Endothelial cell of umbilical vein (primary cell): ENCODE data around the gene KIFC1. TPM values are rescaled to one million over a fixed set of nuclear protein-coding genes. Genes with fewer than 3 reads are reported as not detected.
A peak's percentile ranks its signal among the peaks of the same experiment; 100 is the strongest.

ENCODE experiments used
- BruUV-seq: library from RNA; stranded (reverse); fragments of 400-500 nt; replicated peaks from 2 replicates; lab custom pipeline; 2021; lab: Mats Ljungman, UMichigan
- CTCF ChIA-PET: fragments of 300-600, 350-600 bp; sonication (Branson Sonifier 250); formaldehyde crosslinking; loops from one replicate; lab custom pipeline; 2021; ENCODE audit warnings: antibody characterized with exemption, inconsistent platforms; lab: Charles Lee
- POLR2A ChIA-PET: fragments of 300-600, 350-600 bp; sonication (Branson Sonifier 250); formaldehyde crosslinking; loops from one replicate; lab custom pipeline; 2021; ENCODE audit warnings: antibody characterized with exemption, inconsistent platforms; lab: Charles Lee
- DNase-seq: peaks from one replicate; pipeline ENCODE4 v3.0.0-alpha.2; 2011; ENCODE audit warnings: low read depth, low spot score
- FAIRE-seq: peaks from 2 replicates; lab custom pipeline; 2011; peaks lifted over from hg19 to GRCh38; lab: Jason Lieb, UNC
- H2AFZ ChIP-seq: 2 replicates; pipeline ENCODE4 v1.6.0; 2012; ENCODE audit warnings: low read depth, low read length, control low read depth, inconsistent platforms
- H3K27ac ChIP-seq: 2 replicates; pipeline ENCODE4 v1.5.1; 2011; ENCODE audit warnings: low read depth, mild to moderate bottlenecking, control low read depth, low read length, moderate library complexity; ENCODE audit not compliant: insufficient read depth
- H3K27me3 ChIP-seq, 2 experiments: 2 replicates each; pipeline versions ENCODE4 v1.6.0 to v1.6.1; 2011; ENCODE audit warnings: low read length in 2 of 2, mixed read lengths in 1 of 2; ENCODE audit not compliant: control insufficient read depth in 2 of 2, insufficient read depth in 2 of 2
- H3K36me3 ChIP-seq, 2 experiments: 2 replicates in 1 of 2; 3 replicates in 1 of 2; pipeline ENCODE4 v1.5.1; 2011; ENCODE audit warnings: low read length in 2 of 2, mild to moderate bottlenecking in 1 of 2, moderate library complexity in 1 of 2; ENCODE audit not compliant: control insufficient read depth in 2 of 2, insufficient read depth in 2 of 2; ENCODE audit errors: extremely low read depth in 1 of 2
- H3K4me1 ChIP-seq: 3 replicates; pipeline ENCODE4 v1.5.1; 2011; ENCODE audit warnings: mild to moderate bottlenecking, low read length; ENCODE audit not compliant: control insufficient read depth, insufficient read depth; ENCODE audit errors: extremely low read depth
- H3K4me2 ChIP-seq: 2 replicates; pipeline ENCODE4 v1.6.1; 2011; ENCODE audit warnings: low read length, control low read depth, mixed read lengths; ENCODE audit not compliant: insufficient read depth
- H3K4me3 ChIP-seq, 3 experiments: fragments of 200-600 bp in 1 of 3; sonication (generic), shearing (Covaris generic) in 1 of 3; replicated peaks in 1 of 3; 2 replicates each; pipeline ENCODE4 v1.5.1; 2011 to 2016; ENCODE audit warnings: control low read depth in 3 of 3, low read length in 3 of 3, mild to moderate bottlenecking in 2 of 3, inconsistent platforms in 1 of 3, low read depth in 1 of 3, moderate library complexity in 1 of 3; ENCODE audit not compliant: insufficient read depth in 1 of 3
- H3K79me2 ChIP-seq: 2 replicates; pipeline ENCODE4 v1.6.0; 2012; ENCODE audit warnings: low read length, inconsistent platforms; ENCODE audit not compliant: control insufficient read depth, insufficient read depth
- H3K9ac ChIP-seq: replicated peaks from 2 replicates; pipeline ENCODE3; 2011; ENCODE audit warnings: low read length, control low read depth; ENCODE audit not compliant: insufficient read depth; ENCODE audit errors: extremely low read depth
- H3K9me1 ChIP-seq: replicated peaks from 3 replicates; pipeline ENCODE4 v1.6.0; 2011; ENCODE audit warnings: mild to moderate bottlenecking, low read length; ENCODE audit not compliant: control insufficient read depth, insufficient read depth; ENCODE audit errors: extremely low read depth
- H3K9me3 ChIP-seq: replicated peaks from 2 replicates; pipeline ENCODE4 v1.5.1; 2012; ENCODE audit warnings: low read length, inconsistent platforms; ENCODE audit not compliant: control insufficient read depth, insufficient read depth
- H4K20me1 ChIP-seq: replicated peaks from 2 replicates; pipeline ENCODE3; 2011; ENCODE audit warnings: mild to moderate bottlenecking, low read length; ENCODE audit not compliant: control insufficient read depth, insufficient read depth; ENCODE audit errors: extremely low read depth
- EZH2 ChIP-seq: IDR thresholded peaks from 2 replicates; pipeline ENCODE4 v1.6.1; 2012; ENCODE audit warnings: borderline replicate concordance, low read depth, mild to moderate bottlenecking, moderate library complexity, low read length, inconsistent platforms; ENCODE audit not compliant: severe bottlenecking
- GATA2 ChIP-seq: IDR thresholded peaks from 2 replicates; pipeline ENCODE4 v1.7.0; 2011; ENCODE audit warnings: low read depth, mild to moderate bottlenecking, moderate library complexity, mixed read lengths, low read length; ENCODE audit not compliant: insufficient read length, insufficient read depth
- JUN ChIP-seq: IDR thresholded peaks from 2 replicates; pipeline ENCODE4 v1.6.1; 2011; ENCODE audit warnings: borderline replicate concordance, low read depth; ENCODE audit not compliant: insufficient read length, insufficient read depth
- MAX ChIP-seq: IDR thresholded peaks from 2 replicates; pipeline ENCODE4 v1.6.1; 2011; ENCODE audit not compliant: insufficient read depth, insufficient read length
- MYC ChIP-seq: IDR thresholded peaks from one replicate; pipeline ENCODE4 v1.6.1; 2011; ENCODE audit warnings: mild to moderate bottlenecking, low read depth, low read length
- POLR2A ChIP-seq: IDR thresholded peaks from 2 replicates; pipeline ENCODE4 v1.6.1; 2012; ENCODE audit warnings: low read depth, mild to moderate bottlenecking, control low read depth, low read length
- POLR2AphosphoS5 ChIP-seq: IDR thresholded peaks from 2 replicates; pipeline ENCODE4 v1.6.1; 2012; ENCODE audit warnings: low read depth, mild to moderate bottlenecking, control low read depth, low read length, moderate library complexity; ENCODE audit not compliant: insufficient read depth
- dilution Hi-C: fragments of 300-500 bp; cut with MboI; formaldehyde crosslinking; loops from one replicate; pipeline ENCODE4 v1.15.0; 2019; ENCODE audit warnings: low sequenced_read_pairs; ENCODE audit not compliant: extremely low pct_ligation_motif_present
- intact Hi-C: fragments of 100-400 bp; cut with micrococcal nuclease; formaldehyde crosslinking; loops from one replicate; pipeline ENCODE4 v1.10.0; 2022
- polyA plus RNA-seq, 4 experiments: library from polyadenylated mRNA; depleted of rRNA in 3 of 4; stranded (reverse) in 3 of 4; unstranded in 1 of 4; fragments of >200 nt; gene quantifications; 2 replicates each; pipeline versions ENCODE4 v1.2.1 to v1.2.3, GENCODE V29; 2011 to 2012; ENCODE audit warnings: missing spikeins in 1 of 4
- total RNA-seq: library from RNA; stranded (reverse); gene quantifications from 2 replicates; pipeline ENCODE4 v1.2.3, GENCODE V29; 2021
- TF ChIP-seq, protein P1 (sequence below), 2 donors: IDR thresholded peaks; 1 replicate in 1 of 2; 2 replicates in 1 of 2; pipeline ENCODE4 v1.5.1; 2011; ENCODE audit warnings: low read length in 2 of 2, mild to moderate bottlenecking in 2 of 2, moderate library complexity in 2 of 2, control low read depth in 1 of 2, inconsistent platforms in 1 of 2, low read depth in 1 of 2; ENCODE audit not compliant: insufficient read depth in 1 of 2; ENCODE audit errors: extremely low read depth in 1 of 2

The KIFC1 gene
- total and polyA plus RNA-seq, 2 donors (not counting 3 experiments of a cell fraction or from before 2014, with no cell fraction given) = 39.3 to 63.4 TPM

GRCh38 chr6:33410711-33411631 is 19.3 kb downstream of the KIFC1 start, which contains the start of gene PHF1:
Gene PHF1 (plus strand): TSS chr6:33411014. CDS start chr6:33412264, 1,250 bp downstream.
- no TSS peak for BruUV-seq
- Histone ChIP-seq H3K4me3 (peak within 1 kb of the TSS; percentile 73 to 85 (median 78)), H3K9me3 (no peaks in the 10 kb centered on the region), H3K4me1 (peaks cover 10% of the 10 kb centered on the region), H3K27me3 (no peaks in the 10 kb centered on the region), H3K9me1 (no peaks in the 10 kb centered on the region), H3K4me2 (peak within 1 kb of the TSS; percentile 86), H3K79me2 (peaks cover 2% of the 10 kb centered on the region), H3K36me3 (peaks cover 4 to 25% of the 10 kb centered on the region in 2 experiments), H3K27ac (peak within 1 kb of the TSS; percentile 73), H2AFZ (peak within 1 kb of the TSS; percentile 96), H4K20me1 (no peaks in the 10 kb centered on the region), H3K9ac (peak within 1 kb of the TSS; percentile 77)
- CTCF ChIA-PET = interaction anchor here (0.6 to 1.9 kb wide), 3 partner anchors 14 to 213 kb away, joined by 3 to 6 read pairs (median 4); no protein-coding TSS in a partner anchor
- intact Hi-C loops = loop anchor here (1.0 to 10.0 kb wide), 6 partner anchors 7 to 436 kb away; partner anchors contain the start of genes CUTA, KIFC1, RXRB and SLC39A7
- FAIRE-seq (no peak), DNase-seq (peak; percentile 46)
- dilution Hi-C loops = no loop called here
- no peak for TF ChIP-seq EZH2
- no peak for TF ChIP-seq POLR2AphosphoS5
- TF ChIP-seq GATA2 = no peak
- TF ChIP-seq JUN = no peak
- TF ChIP-seq, protein P1, sequence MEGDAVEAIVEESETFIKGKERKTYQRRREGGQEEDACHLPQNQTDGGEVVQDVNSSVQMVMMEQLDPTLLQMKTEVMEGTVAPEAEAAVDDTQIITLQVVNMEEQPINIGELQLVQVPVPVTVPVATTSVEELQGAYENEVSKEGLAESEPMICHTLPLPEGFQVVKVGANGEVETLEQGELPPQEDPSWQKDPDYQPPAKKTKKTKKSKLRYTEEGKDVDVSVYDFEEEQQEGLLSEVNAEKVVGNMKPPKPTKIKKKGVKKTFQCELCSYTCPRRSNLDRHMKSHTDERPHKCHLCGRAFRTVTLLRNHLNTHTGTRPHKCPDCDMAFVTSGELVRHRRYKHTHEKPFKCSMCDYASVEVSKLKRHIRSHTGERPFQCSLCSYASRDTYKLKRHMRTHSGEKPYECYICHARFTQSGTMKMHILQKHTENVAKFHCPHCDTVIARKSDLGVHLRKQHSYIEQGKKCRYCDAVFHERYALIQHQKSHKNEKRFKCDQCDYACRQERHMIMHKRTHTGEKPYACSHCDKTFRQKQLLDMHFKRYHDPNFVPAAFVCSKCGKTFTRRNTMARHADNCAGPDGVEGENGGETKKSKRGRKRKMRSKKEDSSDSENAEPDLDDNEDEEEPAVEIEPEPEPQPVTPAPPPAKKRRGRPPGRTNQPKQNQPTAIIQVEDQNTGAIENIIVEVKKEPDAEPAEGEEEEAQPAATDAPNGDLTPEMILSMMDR (IDR thresholded peaks at IDR 0.05; ENCODE audit: extremely low read depth in 1 of 2, insufficient read depth in 1 of 2, low read depth in 1 of 2, low read length in 2 of 2) = no peak
- TF ChIP-seq MYC = no peak
- TF ChIP-seq POLR2A = no peak
- no peak for TF ChIP-seq MAX
- POLR2A ChIA-PET = no interaction called here
